Ureter (tissue), 1 donor: ENCODE data around the gene TEAD1. TPM values are rescaled to one million over a fixed set of nuclear protein-coding genes. Genes with fewer than 3 reads are reported as not detected.
"Not testable (repeated sequence)": the region's sequence is repeated elsewhere in the genome, so short reads cannot be mapped to it uniquely, and the experiment has no call there.

Experiments used
- DNase-seq: peaks from one replicate; pipeline ENCODE4 v3.0.0-alpha.2; 2020; ENCODE audit warnings: low spot score
- total RNA-seq: library from RNA; stranded (reverse); gene quantifications from one replicate; pipeline ENCODE4 v1.2.4, GENCODE V29; 2023
- donor health status: DM: yes; HTN: yes; CAD: no.

The TEAD1 gene
- total RNA-seq, 1 donor from 2014 or later = 117 TPM

GRCh38 chr11:12860827-12861226, 186.6 kb downstream of the TEAD1 start:
- no peak for DNase-seq

GRCh38 chr11:12862696-12863469, 188.7 kb downstream of the TEAD1 start:
- DNase-seq = peak; percentile 61

GRCh38 chr11:12863605-12864121, 189.4 kb downstream of the TEAD1 start:
- DNase-seq = no peak

- DNase-seq = no peak
Observed at GRCh38 chr11:12864316-12865156, 190.3 kb downstream of the TEAD1 start.

GRCh38 chr11:12865863-12866595, 191.8 kb downstream of the TEAD1 start:
- no peak for DNase-seq

- no peak for DNase-seq
Observed at GRCh38 chr11:12867531-12867930, 193.3 kb downstream of the TEAD1 start.

GRCh38 chr11:12868315-12869073, 194.3 kb downstream of the TEAD1 start:
- no peak for DNase-seq

GRCh38 chr11:12871241-12871640, 197.0 kb downstream of the TEAD1 start:
- no peak for DNase-seq

GRCh38 chr11:12871788-12872321, 197.6 kb downstream of the TEAD1 start:
- DNase-seq = no peak

GRCh38 chr11:12876340-12876739, 202.1 kb downstream of the TEAD1 start:
- no peak for DNase-seq

GRCh38 chr11:12876988-12877387, 202.8 kb downstream of the TEAD1 start:
- no peak for DNase-seq

- DNase-seq = not testable (repeated sequence)
Observed at GRCh38 chr11:12877508-12877907, 203.3 kb downstream of the TEAD1 start.

GRCh38 chr11:12880327-12880726, 206.1 kb downstream of the TEAD1 start:
- no peak for DNase-seq

GRCh38 chr11:12882670-12883069, 208.4 kb downstream of the TEAD1 start:
- DNase-seq = no peak

- DNase-seq = no peak
Observed at GRCh38 chr11:12884751-12885318, 210.6 kb downstream of the TEAD1 start.

GRCh38 chr11:12885717-12886239, 211.6 kb downstream of the TEAD1 start:
- DNase-seq = no peak

GRCh38 chr11:12886508-12886907, 212.3 kb downstream of the TEAD1 start:
- no peak for DNase-seq

GRCh38 chr11:12888525-12889158, 214.4 kb downstream of the TEAD1 start:
- peak; percentile 89 for DNase-seq

GRCh38 chr11:12889243-12889642, 215.0 kb downstream of the TEAD1 start:
- DNase-seq = no peak

GRCh38 chr11:12890476-12890875, 216.3 kb downstream of the TEAD1 start:
- no peak for DNase-seq
